Activated T-cell treated with anti-CD3 and anti-CD28 coated beads for 1 hour (primary cell): ENCODE results near the gene GALNT2.

Source experiments
- DNase-seq: peaks from one replicate; pipeline ENCODE4 v3.0.0-alpha.2; 2020; ENCODE audit warnings: low read depth

GALNT2 gene

GRCh38 chr1:230237009-230237370, 170.0 kb downstream of the GALNT2 start:
- DNase-seq = no peak

DNA sequence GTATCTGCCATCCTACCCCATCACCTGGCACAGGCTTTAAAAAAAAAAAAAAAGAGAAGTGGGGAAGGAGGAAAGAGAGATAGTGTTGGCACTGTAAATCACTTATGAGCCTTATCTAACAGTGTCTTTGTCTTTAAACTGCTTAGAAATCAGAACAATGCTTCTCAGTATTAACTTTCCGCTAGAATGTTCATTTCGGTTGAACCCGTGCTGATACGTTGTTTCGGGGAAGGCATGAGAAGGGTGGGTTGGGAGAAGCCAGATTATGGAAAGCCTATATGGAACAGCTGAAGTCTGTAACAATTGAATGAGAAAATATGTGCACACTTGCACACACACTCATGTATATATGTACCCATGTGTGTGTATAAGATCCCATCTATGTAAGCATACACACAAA, 170.8 kb downstream of the GALNT2 start:
- DNase-seq = no peak

DNA sequence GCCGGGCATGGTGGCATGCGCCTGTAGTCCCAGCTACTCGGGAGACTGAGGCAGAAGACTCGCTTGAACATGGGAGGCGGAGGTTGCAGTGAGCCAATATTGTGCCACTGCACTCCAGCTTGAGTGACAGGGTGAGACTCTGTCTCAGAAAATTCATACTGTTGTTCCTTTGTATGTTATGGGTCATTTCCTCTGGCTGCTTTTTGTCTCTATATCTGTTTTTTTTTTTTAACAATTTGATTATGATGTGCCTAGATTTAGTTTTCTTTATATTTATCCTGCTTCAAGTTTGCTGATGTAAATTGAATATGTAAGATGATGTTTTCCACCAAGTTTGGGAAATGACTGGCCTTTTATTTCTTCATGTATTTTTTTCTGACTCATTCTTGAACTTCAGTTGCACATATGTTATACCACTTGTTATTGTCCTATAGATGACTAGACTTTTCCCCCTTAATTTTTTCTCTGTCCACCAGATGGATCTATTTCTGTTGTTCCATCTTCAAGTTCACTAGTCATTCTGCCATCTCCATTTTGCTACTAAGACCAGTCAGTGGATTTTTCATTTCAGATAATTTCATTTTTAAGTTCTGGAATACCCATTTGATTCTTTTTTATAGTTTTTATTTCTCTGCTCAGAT, 173.5 kb downstream of the GALNT2 start:
- DNase-seq = no peak

DNA sequence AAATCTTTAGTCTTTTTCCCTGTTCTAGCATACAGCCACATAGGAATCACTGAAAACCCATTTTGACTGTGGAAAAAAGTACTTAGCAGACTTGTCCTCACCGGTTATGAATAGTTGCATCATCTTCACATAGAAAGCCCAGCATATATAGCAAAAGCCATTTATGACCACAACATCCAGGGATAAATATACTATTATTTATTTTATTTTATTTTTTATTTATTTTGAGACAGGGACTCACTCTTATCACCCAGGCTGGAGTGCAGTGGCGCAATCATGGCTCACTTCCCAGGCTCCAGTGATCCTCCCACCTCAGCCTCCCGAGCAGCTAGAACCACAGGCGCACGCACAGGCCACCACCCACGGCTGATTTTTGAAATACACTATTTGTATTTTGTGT, 175.3 kb downstream of the GALNT2 start:
- DNase-seq = no peak

DNA sequence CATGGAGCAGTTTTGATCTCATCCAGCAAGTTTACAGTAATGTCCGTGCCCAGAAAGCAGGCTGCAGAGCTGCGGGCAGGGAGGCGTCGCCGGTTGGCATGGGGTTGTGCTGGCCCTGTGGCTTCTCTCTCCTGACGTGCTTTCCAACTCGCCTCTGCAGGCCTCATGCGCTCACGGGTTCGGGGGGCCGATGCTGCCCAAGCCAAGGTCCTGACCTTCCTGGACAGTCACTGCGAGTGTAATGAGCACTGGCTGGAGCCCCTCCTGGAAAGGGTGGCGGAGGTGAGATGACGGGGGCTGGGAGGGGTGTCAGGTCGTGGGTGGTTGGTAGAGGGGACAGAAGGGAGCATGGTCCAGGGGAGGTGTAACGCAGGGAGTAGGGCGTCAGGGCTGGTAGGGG, 176.1 kb downstream of the GALNT2 start:
- DNase-seq = no peak

DNA sequence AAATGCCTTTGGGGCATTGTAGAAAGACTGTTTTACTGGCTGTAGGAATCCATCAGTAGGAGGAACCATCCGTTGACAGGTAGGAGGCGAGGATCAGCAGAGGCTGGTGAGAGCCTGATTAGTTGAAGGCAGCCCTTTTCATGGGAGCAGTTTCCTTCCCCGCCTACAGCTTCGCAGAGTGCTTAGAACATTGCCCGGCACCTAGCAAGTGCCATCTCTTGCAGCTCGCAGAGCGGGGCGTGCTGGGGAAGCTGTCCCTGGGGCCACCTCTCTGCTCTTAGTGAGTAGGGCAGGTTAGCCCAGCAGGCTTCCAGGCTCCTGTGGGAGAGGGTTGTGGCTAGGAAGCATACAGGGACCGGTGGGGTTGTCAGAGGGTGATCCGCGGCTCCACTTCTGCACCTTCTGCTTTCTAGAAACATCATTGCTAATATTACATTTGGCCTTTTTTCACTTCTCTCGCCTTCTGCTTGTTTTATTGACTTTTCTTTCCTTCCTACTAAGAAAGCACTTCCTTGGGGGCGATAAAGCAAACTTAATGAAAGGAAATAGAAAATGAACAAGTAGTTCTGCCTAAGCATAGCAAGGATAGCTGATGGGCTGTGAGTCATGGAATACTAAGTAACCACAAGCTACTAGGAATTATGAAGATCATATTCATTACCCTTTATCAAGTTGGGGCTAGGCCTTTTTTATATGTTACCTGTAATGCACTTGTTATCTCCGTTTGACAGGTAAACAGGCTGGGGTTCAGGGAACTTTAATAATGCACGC, 176.7 kb downstream of the GALNT2 start:
- DNase-seq = no peak

DNA sequence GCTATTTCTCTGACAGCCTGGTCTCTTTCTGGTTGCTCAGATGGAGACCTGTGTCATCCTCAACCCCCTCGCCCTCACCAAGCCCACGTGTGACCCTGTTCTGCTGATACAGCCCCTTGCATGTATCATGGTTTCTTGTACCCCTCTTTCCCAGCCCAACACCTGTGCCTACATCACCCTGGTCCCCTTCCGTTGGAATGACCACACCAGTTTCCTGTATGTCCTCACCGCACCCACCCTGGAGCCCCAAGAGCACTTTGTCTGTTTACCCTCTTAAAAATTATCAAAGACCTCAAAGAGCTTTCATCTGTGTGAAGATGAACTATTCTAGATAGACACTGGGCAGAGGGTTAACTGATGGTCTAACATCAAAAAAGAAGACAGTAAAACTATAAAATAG, 179.5 kb downstream of the GALNT2 start:
- DNase-seq = no peak

DNA sequence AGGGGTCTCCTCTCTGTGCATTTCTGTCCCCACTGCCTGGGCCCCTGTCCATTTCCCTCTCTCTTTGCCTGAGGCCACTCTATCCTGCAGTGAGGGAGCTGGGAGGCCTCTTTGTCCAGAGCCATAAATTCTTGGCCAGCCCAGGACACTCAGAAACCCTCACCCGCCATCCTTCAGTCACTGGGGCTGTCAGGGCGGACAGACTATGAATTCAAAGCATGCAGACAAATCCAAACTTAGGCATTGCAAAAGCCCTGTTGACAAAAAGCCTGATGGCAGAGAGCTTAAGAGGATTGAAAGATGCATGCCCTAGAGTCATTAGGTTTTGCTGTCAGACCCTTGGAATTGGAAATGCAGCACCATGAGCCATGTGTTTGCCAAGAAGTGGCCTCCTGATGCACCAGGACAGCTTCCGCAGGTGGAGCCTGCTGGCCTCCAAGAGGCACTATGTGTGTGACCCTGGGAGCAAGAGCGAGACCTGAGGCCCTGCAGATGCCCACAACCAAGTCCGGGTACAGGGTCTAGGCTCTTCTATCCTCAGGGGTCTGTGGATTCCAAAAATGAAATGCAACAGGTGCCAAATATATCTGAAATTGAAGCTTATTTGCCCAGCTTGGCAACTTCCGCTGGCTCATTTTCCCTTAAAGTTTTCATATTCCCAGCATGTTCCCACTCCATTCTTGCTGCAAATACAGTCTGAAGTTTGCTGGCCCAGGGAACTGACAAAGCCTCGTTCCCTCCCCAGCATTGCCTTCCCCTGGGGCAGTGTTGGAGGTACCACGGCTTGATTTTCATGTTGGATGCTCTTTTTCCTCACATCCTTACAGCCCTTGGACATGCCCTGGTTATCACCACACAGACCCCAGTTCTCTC, 181.2 kb downstream of the GALNT2 start:
- DNase-seq = no peak

- DNase-seq = no peak
These were observed 181.8 kb downstream of the GALNT2 start for GRCh38 chr1:230248889-230249270.

GRCh38 chr1:230249695-230250480, 182.8 kb downstream of the GALNT2 start:
- no peak for DNase-seq

GRCh38 chr1:230250666-230251065, 183.6 kb downstream of the GALNT2 start:
- no peak for DNase-seq

DNA sequence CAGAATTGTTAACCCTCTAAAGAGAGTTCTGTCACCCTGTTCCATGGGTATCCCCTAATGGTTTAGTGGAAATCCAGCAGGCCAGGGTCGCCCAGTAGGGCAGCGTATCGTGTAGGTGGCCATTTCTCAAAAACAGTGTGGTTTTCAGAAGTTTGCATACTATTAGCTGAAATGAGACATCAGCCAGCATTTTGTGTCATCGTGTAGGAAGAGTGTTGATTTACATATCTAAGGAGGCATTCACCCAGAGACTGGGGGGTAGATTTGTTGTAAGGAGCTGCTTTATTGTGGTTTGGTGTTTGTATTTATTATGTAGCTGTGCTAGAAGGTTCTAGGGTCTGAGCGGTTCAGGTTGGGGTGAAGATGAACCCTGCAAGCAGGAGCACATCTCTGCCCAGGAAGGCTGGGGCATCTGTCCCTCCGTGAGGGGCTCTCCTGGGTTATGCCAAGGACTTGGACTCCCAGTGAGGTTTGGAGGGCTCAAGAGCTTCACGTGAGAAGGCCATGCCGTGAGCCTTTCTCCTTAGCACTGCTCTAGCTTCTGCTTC, 184.7 kb downstream of the GALNT2 start:
- DNase-seq = no peak

- DNase-seq = no peak
These were observed 186.1 kb downstream of the GALNT2 start for GRCh38 chr1:230253150-230253549.

- DNase-seq = no peak
These were observed 187.2 kb downstream of the GALNT2 start for GRCh38 chr1:230254265-230254664.

DNA sequence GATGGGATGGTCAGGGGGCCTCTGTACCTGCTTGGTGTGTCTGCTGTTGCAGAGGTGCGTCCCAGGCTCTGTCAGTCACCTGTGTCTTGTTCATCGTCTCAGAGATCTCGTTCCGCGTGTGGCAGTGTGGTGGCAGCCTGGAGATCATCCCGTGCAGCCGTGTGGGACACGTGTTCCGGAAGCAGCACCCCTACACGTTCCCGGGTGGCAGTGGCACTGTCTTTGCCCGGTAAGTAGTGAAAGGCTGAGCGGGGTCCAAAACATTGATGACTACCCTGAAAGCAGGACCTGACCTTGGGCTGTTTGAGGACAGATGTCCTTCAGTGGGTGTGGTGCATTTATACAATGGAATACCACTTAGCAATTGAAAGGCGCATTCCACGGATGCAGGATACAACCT, 188.1 kb downstream of the GALNT2 start:
- no peak for DNase-seq

DNA sequence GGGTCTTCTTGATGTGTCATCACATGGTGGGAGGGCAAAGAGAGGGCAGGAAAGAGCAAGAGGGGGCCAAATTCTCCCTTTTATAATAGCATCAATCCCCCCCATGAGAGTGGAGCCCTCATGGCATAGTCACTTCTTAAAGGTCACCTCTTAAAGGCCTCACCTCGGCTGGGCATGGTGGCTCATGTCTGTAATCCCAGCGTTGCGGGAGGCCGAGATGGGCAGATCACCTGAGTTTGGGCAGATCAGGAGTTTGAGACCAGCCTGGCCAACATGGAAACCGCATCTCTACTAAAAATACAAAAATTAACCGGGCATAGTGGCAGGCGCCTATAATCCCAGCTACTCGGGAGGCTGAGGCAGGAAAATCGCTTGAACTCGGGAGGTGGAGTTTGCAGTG, 189.0 kb downstream of the GALNT2 start:
- no peak for DNase-seq

GRCh38 chr1:230256896-230257295, 189.9 kb downstream of the GALNT2 start:
- no peak for DNase-seq

- no peak for DNase-seq
These were observed 192.6 kb downstream of the GALNT2 start for GRCh38 chr1:230259621-230260020.

GRCh38 chr1:230260831-230261230, 193.8 kb downstream of the GALNT2 start:
- DNase-seq = no peak

GRCh38 chr1:230261928-230262650, 195.1 kb downstream of the GALNT2 start:
- DNase-seq = no peak

GRCh38 chr1:230262867-230263567, 196.0 kb downstream of the GALNT2 start:
- DNase-seq = no peak
